HUDEP-2 (cell line): ENCODE data around the gene NT5C1A.

Experiments used
- DNase-seq, 76 experiments: peaks; one replicate each; lab custom pipeline; 2025; ENCODE audit not compliant: unreplicated experiment in 76 of 76; lab: John Stamatoyannopoulos, UW

Gene NT5C1A

DNA sequence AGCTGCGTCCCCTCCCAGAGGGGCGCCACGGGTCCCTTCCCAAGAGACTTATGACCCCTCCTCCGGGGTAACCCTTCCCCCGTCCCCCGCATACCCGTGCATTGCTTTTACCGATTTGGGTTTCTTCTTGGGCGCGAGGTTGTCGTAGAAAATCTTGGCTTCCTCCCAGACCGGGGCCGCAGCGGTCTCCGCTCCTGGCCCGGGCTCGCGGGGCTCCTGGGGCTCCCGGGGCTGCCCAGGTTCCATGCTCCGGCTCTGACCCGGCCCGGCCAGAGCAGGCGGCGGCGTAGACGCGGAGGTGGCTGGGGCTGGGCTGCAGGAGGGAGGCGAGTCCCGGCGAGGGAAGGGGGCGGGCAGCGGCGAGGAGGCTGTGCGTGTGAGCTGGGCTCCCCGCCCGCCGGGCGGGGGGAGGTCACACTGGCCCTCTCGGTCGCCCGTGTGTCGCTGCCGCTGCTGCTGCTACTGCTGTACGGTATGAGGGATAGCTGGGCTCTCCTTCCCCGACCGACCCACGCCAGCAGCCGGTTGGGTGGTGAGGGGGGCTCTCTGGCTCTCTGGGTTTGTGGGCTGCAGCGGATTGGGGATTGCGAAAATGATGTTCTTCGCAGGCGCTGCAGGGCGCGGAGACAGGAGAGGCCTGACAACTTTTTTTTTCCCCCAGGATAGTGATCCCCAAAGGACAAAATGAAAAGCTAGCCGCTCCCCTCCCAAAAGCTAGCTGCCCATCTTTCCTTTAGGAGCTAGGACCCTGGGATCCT lies at the start of gene NT5C1A:
Gene NT5C1A, minus strand, starts transcription at position 315 of the 758 bp plus-strand sequence. Its CDS starts 69 bp downstream, at position 246.
- no peak for DNase-seq

DNA sequence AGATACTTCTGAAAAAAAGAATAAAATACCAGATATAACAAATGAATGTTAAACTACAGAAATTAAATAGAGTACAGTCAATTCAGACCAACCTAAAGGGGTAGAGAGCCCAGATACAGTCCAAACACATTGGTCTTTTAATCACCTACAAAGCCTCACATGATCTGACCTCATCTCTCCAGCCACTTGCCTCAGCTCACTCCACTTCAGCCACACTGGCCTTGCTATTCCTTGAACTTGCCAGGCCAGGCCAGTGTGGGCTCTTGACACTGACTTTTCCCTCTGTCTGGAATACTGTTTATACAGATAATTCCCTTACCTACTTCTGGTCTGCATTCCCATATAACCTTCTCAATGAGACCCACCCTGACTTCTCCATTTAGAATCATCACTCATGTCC lies 49.8 kb upstream of the NT5C1A start:
- DNase-seq: no peak

DNA sequence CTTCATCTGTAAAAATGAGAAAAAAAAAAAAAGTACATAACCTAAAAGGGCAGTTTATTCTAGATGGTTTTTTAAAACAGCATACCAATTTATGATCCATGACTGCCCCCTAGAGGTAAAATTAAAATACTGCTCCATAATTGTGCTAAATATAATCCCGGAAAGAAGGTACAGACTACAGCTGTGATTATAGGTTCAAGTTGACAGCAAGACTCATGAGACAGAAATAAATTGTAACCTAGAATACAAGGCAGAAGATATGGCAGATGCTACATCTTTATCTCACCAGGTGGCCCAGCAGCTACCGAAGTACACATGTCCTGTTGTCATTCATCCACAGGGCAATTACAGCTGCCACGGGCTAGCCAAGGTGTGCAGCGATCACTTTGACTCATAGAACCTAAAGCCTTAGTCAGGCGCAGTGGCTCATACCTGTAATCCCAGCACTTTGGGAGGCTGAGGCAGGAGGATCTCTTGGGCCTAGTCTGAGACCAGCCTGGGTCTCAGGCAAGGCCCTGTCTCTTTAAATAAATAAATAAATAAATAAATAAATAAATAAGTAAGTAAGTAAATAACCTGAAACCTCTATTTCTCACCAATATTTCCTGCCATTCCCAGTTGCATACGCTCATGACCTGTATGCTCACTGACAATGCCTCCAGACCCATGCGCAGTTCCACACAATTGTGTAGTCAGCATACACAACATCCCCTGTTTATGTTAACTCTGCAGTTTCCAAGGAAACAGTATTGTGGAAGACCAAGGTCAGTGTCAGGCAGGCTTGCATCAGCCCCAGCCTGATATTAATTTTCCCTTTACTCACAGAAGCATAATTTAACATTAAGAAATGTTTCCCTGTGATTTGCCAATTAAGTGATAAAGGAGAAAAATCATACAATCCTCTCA lies 48.4 kb upstream of the NT5C1A start:
- peak in 29 of 76 experiments; percentile 2 to 64 (median 30) for DNase-seq

DNA sequence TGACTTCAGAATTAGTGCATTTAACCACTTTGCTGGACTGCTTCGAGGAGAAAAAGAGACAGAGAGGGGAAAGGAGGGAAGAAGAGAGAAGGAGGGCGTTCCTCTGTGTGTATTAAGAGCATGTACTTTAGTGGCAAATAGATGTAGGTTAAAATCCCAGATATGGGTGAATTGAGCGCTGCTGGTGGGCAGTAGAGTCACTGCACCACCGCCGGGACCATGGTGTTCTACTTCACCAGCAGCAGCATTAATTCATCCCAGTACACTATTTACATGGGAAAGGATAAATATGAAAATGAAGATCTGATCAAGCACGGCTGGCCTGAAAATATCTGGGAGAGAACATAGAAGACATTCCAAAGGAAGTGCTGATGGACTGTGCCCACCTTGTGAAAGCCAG lies 45.9 kb upstream of the NT5C1A start:
- DNase-seq: peak in 1 of 76 experiments; percentile 5

DNA sequence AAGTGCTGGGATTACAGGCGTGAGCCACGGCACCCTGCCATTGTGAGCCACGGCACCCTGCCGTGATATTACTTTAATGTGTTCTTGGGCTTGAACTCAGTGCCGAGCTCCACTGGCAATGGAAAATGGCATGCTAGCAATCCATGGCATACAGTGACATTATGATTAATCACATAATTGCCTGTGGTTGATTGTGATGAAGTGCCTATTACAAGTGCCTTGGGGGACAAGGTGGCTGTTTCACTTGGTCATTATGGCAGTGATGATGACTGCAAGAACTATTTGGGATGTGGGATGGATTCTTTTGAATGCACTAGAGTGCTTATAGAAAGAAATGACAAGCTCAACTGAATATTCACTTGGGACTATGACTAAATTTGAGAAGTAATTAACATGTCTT lies 41.6 kb upstream of the NT5C1A start:
- no peak for DNase-seq

DNA sequence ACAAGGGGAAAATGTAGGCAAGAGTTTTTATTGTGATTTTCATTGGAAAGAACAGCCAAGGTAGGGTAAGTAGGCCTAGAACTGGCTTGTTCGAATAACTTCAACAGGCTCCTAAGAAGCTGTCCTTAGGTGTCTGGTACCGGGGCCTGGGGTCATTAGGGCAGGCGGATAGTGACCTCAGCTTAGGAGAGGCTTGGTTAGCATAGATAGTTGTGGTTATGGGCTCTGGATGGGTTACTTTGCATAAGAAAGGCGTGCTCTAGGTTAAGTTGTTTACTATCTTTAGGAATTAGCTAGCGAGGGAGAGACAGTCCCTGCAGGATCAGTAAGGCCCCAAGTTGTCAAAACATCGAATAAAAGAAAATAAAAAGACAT lies 40.0 kb upstream of the NT5C1A start:
- DNase-seq: no peak

DNA sequence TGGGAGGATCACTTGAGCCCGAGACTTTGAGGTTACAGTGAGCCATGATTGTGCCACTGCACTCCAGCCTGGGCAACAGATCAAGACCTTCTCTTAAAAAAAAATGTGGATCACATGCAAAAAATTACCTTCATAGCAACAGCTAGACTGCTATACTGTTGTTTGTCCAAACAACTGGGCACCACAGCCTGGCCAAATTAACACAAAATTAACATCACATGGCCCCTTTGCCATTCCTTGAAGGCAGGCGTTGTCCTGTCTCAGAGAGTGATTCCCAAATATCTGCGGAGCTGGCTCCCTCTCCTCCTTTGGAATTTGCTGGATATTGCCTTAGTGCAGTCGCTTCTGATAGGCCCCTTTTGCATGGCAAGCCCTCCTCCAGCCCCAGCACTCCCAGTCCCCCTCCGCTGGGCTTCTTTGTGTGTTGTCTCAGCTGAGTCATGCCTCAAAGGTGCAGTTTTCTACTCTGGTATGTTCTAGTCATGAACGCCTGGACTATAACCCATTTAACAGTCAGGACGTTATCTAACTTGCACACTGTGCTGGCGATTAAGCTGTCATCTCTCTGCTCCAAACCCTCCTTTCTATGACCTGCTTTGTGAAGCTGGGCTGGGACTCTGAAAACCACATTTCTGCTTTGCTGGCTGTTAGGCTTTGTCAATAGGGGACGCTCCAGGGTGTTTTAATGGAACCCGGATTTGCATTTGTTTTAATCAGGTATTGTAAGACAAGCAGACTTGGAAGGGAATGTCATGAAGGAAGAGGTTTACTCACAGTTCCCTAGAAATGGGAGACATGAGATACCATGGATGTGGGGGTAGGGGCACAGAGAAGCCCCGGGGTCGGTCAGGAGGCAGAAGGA lies 39.4 kb upstream of the NT5C1A start:
- peak in 69 of 76 experiments; percentile 7 to 89 (median 53) for DNase-seq

DNA sequence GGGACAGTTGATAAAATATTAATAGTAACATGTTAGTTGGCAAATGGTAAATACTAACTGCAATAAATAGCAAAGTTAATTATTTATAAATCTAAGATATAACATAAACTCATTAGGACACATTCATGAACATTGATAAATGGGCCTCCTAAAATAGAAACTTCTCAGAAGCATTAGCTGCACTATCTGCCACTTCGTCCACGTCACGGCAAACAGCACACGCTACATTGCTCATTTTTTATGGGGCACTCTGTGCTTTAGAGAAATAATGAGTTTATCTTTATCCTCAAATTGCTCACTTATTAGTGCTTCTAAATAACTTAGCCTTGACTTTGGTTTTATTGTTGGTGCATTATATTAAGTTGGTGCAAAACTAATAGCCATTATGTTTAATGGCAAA lies 35.6 kb upstream of the NT5C1A start:
- DNase-seq: no peak

DNA sequence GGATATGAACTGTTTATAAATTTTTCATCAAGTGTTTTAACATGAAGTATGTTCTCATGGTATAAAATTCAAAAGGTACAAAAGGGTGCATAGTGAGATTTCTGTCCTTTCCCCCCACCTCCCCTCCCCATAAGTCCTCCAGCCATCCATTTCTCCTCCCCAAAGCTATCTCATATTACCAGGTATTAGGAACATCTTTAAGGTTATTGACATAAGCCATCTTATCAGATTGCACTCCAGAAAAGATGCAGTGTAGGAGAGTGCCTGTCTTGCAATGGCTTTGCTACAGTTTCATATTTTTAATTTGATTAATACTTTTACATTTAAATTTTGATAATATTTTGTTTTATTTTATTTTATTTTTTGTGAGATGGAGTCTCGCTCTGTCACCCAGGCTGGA lies 32.9 kb upstream of the NT5C1A start:
- no peak for DNase-seq

DNA sequence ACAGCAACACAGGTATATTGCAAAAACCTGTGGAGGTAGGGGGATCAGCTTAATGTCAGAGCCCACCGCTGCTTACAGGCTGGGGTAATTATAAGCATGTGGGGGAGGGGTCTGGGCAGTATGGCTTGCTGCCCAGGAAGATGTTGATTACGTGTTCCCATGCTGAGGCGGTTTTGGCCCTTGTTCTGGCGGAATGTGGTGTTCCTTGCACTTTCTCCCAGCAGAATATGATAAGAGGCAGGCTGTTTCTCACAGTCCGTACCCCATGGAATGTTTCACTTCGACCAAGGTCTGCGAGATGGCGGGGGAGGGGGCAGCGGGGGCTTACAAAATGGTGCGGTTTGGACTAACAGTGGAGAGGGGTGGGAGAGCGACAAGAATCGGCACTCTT lies 29.1 kb upstream of the NT5C1A start:
- DNase-seq: no peak

DNA sequence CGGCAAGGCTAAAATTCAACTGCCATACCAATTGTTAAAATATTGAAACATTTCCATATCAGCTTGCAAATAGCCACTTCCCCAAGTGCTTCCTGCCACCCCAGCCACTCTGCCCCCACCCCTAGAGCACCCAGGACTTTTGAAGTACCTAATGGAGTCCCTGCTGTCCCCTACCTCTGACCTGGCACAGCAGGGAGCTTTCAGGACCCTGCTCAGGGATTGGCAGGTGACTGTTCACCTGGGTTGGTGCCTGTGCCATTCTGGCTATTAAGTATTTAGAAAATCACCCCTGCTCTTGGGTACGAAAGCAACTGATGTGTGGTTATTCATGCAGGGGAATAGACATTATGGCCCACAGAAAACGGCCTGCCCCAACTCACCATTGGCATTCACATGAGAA lies 28.4 kb upstream of the NT5C1A start:
- DNase-seq: no peak

DNA sequence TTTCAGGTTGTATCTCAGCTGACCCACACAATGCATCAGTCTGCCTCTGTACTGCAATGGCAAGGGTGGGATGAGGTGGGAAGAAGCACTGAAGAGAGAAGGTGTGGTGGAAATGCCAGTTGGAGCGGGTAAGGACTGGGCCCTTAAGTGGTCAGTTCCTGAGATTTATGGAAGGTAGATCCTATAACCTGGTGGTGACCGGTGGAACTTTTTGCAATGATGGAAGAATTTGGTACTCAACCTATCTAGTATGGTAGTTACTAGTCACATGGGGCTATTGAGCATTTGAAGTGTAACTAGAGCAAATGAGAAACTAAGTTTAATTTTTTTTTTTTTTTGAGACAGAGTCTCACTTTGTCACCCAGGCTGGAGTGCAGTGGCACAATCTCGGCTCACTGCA lies 27.5 kb upstream of the NT5C1A start:
- DNase-seq: no peak

DNA sequence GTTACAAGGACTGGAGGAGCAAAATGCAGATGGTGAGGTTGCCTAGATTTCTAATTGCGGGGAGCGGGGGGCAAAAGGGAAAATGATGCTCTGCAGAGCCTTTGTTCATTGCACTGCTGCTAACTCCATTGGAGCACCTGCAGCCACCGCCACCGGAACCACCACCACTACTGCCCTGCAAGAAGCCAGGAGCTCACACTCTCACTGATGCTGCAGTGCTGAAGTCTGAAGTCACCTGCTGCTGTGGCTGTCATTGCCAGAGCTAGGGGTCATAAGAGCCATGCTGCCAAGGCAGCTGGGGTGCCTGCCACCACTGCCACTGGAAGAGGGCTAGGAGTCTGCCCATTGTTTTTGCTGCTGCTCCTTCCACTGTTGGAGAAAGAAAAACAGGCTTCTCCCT lies 26.7 kb upstream of the NT5C1A start:
- DNase-seq: no peak

DNA sequence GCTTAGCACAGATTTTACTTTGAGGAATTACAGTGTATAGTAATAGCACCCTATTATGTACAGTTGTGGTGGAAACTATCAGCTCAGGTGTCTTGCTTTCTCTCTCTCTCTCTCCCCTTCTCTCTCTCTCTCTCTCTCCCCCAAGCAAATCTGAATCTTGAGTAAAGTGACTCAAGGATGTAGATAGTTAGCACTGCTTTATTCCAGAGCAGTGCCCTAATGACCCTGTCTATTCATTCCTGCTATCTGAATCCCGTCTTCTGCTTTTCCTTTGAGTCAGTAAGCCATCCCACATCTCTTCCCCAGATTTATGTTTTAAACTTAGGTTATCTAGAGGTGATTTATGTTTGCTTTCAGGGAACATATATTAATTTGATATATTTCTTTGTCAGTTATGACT lies 24.5 kb upstream of the NT5C1A start:
- DNase-seq: no peak

DNA sequence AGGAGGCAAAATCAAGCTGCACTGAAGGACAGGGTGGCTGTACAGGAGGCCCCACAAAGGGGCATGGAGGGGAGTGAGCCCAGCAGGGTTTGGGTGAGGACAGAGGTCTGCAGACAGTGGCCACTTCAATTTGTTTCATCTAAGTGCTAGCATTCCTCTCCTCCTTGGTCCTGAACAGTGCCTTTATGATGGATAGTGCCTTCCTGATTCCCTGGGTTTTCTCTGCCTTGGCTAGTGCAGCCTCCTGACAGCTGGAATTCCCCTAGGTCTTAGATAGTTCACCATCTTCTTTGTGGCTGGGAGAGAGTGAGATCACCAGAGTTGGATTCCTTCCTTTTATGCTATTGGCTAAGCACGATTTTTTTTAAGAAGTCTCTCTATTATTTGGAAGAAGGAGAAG lies 23.1 kb upstream of the NT5C1A start:
- DNase-seq: no peak

DNA sequence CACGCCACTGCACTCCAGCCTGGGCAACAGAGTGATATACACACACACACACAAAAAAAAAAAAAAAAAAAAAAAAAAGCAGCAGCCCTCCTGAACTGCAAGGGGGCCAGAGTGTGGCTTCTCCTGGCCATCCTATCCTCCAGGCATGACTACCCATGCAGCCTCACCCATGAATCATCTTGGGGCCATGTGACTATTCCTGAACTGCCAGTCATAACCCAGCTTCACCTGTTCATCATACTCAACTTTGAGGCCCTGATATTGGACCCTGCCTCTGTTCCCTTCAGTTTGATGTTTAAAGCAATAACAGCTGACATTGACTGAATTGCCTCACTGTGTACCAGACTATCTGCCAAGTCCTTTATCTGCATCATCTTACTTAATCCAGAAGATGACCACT lies 22.1 kb upstream of the NT5C1A start:
- DNase-seq: no peak

DNA sequence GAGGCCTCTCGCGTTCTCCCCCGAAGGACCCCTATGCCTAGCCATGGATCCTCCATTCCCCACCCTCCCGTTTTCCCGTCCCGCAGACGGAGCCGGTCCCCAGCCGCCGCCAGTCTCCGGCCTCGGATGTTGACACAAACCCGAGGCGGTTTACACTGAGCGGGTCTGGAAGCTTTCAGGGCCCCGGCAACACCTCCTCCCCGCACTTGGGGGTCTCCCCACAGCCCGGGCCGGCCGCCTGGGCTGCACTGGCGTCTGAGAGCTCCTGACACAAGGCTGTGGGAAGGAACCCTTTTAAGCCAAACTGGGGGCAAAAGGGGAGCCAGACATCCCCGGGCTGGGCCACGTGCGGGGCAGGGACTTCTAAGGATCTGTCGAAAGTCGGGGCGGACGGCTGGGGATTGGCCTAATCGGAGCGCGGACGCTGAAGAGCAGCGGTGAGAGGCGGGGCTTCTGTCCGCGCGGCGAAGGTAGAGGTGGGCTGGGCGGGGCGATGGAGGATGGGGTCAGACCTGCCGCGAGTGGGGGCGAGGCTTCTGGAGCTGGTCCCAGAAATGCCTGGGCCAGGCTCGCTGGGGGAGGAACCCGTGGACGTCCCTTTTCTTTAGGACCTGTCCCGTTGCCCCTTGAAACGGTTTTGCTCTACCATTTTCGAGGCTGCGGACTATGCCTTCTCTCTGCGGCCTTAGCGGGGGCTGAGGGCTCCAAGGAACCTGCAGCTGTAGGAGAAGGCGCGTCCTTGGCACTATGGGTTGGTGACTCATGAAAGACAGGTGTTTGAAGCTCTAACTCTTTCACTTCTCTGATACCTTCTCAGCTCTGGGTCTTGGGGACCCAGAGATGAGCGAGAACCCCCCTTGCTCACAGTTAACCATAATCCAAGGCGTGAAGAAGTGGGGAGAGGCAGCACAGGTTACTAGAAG lies 20.5 kb upstream of the NT5C1A start:
- DNase-seq: peak in 1 of 76 experiments; percentile 1

DNA sequence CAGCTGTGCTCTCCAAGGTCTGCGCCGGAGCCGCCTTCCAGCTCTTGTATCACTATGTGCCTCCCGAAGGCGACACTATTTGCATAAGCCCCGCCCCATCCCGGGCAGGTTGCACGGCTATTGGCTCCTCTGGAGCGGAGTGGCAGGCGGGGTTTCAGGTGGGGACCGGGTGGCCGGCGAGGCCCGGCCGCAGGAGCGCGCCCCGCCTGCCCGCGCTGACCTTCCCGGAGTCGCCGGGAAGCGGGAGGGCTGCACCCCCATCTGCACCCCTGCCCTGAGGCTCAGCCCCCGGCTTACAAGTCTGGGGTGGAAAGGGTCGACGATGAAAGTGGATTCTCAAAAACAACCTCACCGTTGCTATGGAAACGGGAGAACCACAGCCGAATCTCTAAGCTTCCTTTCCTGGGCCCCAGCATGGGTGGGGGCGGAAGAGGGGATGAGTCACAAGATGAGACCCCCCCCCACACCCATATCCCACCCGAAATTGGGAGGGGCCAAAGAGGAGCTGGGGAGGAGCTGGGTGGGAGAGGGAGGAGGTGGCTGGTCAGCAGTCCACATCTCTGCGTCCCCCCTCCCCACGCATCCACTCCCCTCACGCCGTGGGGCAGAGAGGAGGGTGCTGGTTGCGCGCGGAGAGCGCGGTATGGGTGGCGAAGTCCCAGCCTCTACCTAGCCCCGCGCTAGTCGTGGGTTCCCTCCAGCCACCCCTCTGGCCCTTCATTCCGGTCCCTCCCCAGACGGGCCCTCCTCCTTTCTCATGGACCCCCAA lies 19.7 kb upstream of the NT5C1A start, which contains the start of gene HPCAL4:
Gene HPCAL4, minus strand, starts transcription at position 51 of the 769 bp plus-strand sequence. CDS start 6,830 bp downstream, outside the sequence.
- peak in 74 of 76 experiments; percentile 13 to 89 (median 76) for DNase-seq

DNA sequence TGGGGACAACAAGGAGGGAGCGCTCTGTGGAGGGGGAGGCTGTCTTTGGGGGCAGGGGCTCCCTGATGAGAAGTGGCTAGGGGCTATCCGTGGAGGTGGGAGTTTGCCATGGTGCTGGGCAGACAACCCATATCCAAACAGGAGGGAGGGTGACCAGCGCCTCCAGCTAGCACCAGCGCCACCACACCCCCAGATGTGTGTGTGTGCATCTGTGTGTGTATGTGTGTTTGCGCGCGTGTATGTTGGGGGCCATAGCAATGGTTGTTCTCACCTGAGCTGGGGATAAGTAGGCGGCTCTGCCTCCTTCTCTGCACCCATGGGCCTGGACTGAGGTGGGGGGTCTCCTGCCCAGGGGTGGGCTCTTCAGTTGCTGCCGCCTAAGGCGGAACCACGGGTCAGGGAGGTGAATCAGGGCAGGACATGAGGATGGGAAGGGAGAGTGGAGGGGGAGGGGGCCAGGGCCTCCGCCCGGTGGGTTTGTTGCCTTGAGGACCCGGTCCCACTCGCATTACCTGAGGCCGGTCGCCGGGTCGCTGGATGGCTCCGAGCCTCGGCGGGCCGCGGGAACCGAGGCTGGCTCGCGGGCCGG lies 19.0 kb upstream of the NT5C1A start:
- no peak for DNase-seq
